Endothelial cell of umbilical vein (primary cell): ENCODE results near the gene ETV6. TPM values are rescaled to one million over a fixed set of nuclear protein-coding genes. Genes with fewer than 3 reads are reported as not detected.

Source experiments
- BruUV-seq: library from RNA; stranded (reverse); fragments of 400-500 nt; replicated peaks from 2 replicates; lab custom pipeline; 2021; lab: Mats Ljungman, UMichigan
- CTCF ChIA-PET: fragments of 300-600, 350-600 bp; sonication (Branson Sonifier 250); formaldehyde crosslinking; loops from one replicate; lab custom pipeline; 2021; ENCODE audit warnings: antibody characterized with exemption, inconsistent platforms; lab: Charles Lee
- POLR2A ChIA-PET: fragments of 300-600, 350-600 bp; sonication (Branson Sonifier 250); formaldehyde crosslinking; loops from one replicate; lab custom pipeline; 2021; ENCODE audit warnings: antibody characterized with exemption, inconsistent platforms; lab: Charles Lee
- DNase-seq: peaks from one replicate; pipeline ENCODE4 v3.0.0-alpha.2; 2011; ENCODE audit warnings: low read depth, low spot score
- FAIRE-seq: peaks from 2 replicates; lab custom pipeline; 2011; peaks lifted over from hg19 to GRCh38; lab: Jason Lieb, UNC
- H2AFZ ChIP-seq: 2 replicates; pipeline ENCODE4 v1.6.0; 2012; ENCODE audit warnings: low read depth, low read length, control low read depth, inconsistent platforms
- H3K27ac ChIP-seq: 2 replicates; pipeline ENCODE4 v1.5.1; 2011; ENCODE audit warnings: low read depth, mild to moderate bottlenecking, control low read depth, low read length, moderate library complexity; ENCODE audit not compliant: insufficient read depth
- H3K27me3 ChIP-seq, 2 experiments: 2 replicates each; pipeline versions ENCODE4 v1.6.0 to v1.6.1; 2011; ENCODE audit warnings: low read length in 2 of 2, mixed read lengths in 1 of 2; ENCODE audit not compliant: control insufficient read depth in 2 of 2, insufficient read depth in 2 of 2
- H3K36me3 ChIP-seq, 2 experiments: 2 replicates in 1 of 2; 3 replicates in 1 of 2; pipeline ENCODE4 v1.5.1; 2011; ENCODE audit warnings: low read length in 2 of 2, mild to moderate bottlenecking in 1 of 2, moderate library complexity in 1 of 2; ENCODE audit not compliant: control insufficient read depth in 2 of 2, insufficient read depth in 2 of 2; ENCODE audit errors: extremely low read depth in 1 of 2
- H3K4me1 ChIP-seq: 3 replicates; pipeline ENCODE4 v1.5.1; 2011; ENCODE audit warnings: mild to moderate bottlenecking, low read length; ENCODE audit not compliant: control insufficient read depth, insufficient read depth; ENCODE audit errors: extremely low read depth
- H3K4me2 ChIP-seq: 2 replicates; pipeline ENCODE4 v1.6.1; 2011; ENCODE audit warnings: low read length, control low read depth, mixed read lengths; ENCODE audit not compliant: insufficient read depth
- H3K4me3 ChIP-seq, 3 experiments: fragments of 200-600 bp in 1 of 3; sonication (generic), shearing (Covaris generic) in 1 of 3; replicated peaks in 1 of 3; 2 replicates each; pipeline ENCODE4 v1.5.1; 2011 to 2016; ENCODE audit warnings: control low read depth in 3 of 3, low read length in 3 of 3, mild to moderate bottlenecking in 2 of 3, inconsistent platforms in 1 of 3, low read depth in 1 of 3, moderate library complexity in 1 of 3; ENCODE audit not compliant: insufficient read depth in 1 of 3
- H3K79me2 ChIP-seq: 2 replicates; pipeline ENCODE4 v1.6.0; 2012; ENCODE audit warnings: low read length, inconsistent platforms; ENCODE audit not compliant: control insufficient read depth, insufficient read depth
- H3K9ac ChIP-seq: replicated peaks from 2 replicates; pipeline ENCODE3; 2011; ENCODE audit warnings: low read length, control low read depth; ENCODE audit not compliant: insufficient read depth; ENCODE audit errors: extremely low read depth
- H3K9me1 ChIP-seq: replicated peaks from 3 replicates; pipeline ENCODE4 v1.6.0; 2011; ENCODE audit warnings: mild to moderate bottlenecking, low read length; ENCODE audit not compliant: control insufficient read depth, insufficient read depth; ENCODE audit errors: extremely low read depth
- H3K9me3 ChIP-seq: replicated peaks from 2 replicates; pipeline ENCODE4 v1.5.1; 2012; ENCODE audit warnings: low read length, inconsistent platforms; ENCODE audit not compliant: control insufficient read depth, insufficient read depth
- H4K20me1 ChIP-seq: replicated peaks from 2 replicates; pipeline ENCODE3; 2011; ENCODE audit warnings: mild to moderate bottlenecking, low read length; ENCODE audit not compliant: control insufficient read depth, insufficient read depth; ENCODE audit errors: extremely low read depth
- CTCF ChIP-seq, 2 donors: IDR thresholded peaks; 1 replicate in 1 of 2; 2 replicates in 1 of 2; pipeline ENCODE4 v1.5.1; 2011; ENCODE audit warnings: low read length in 2 of 2, mild to moderate bottlenecking in 2 of 2, moderate library complexity in 2 of 2, control low read depth in 1 of 2, inconsistent platforms in 1 of 2, low read depth in 1 of 2; ENCODE audit not compliant: insufficient read depth in 1 of 2; ENCODE audit errors: extremely low read depth in 1 of 2
- EZH2 ChIP-seq: IDR thresholded peaks from 2 replicates; pipeline ENCODE4 v1.6.1; 2012; ENCODE audit warnings: borderline replicate concordance, low read depth, mild to moderate bottlenecking, moderate library complexity, low read length, inconsistent platforms; ENCODE audit not compliant: severe bottlenecking
- FOS ChIP-seq: IDR thresholded peaks from 2 replicates; pipeline ENCODE4 v1.6.1; 2011; ENCODE audit warnings: mild to moderate bottlenecking, low read length, moderate library complexity, borderline replicate concordance; ENCODE audit not compliant: insufficient read depth
- GATA2 ChIP-seq: IDR thresholded peaks from 2 replicates; pipeline ENCODE4 v1.7.0; 2011; ENCODE audit warnings: low read depth, mild to moderate bottlenecking, moderate library complexity, mixed read lengths, low read length; ENCODE audit not compliant: insufficient read length, insufficient read depth
- JUN ChIP-seq: IDR thresholded peaks from 2 replicates; pipeline ENCODE4 v1.6.1; 2011; ENCODE audit warnings: borderline replicate concordance, low read depth; ENCODE audit not compliant: insufficient read length, insufficient read depth
- MYC ChIP-seq: IDR thresholded peaks from one replicate; pipeline ENCODE4 v1.6.1; 2011; ENCODE audit warnings: mild to moderate bottlenecking, low read depth, low read length
- POLR2A ChIP-seq: IDR thresholded peaks from 2 replicates; pipeline ENCODE4 v1.6.1; 2012; ENCODE audit warnings: low read depth, mild to moderate bottlenecking, control low read depth, low read length
- POLR2AphosphoS5 ChIP-seq: IDR thresholded peaks from 2 replicates; pipeline ENCODE4 v1.6.1; 2012; ENCODE audit warnings: low read depth, mild to moderate bottlenecking, control low read depth, low read length, moderate library complexity; ENCODE audit not compliant: insufficient read depth
- dilution Hi-C: fragments of 300-500 bp; cut with MboI; formaldehyde crosslinking; loops from one replicate; pipeline ENCODE4 v1.15.0; 2019; ENCODE audit warnings: low sequenced_read_pairs; ENCODE audit not compliant: extremely low pct_ligation_motif_present
- intact Hi-C: fragments of 100-400 bp; cut with micrococcal nuclease; formaldehyde crosslinking; loops from one replicate; pipeline ENCODE4 v1.10.0; 2022
- polyA plus RNA-seq, 4 experiments: library from polyadenylated mRNA; depleted of rRNA in 3 of 4; stranded (reverse) in 3 of 4; unstranded in 1 of 4; fragments of >200 nt; gene quantifications; 2 replicates each; pipeline versions ENCODE4 v1.2.1 to v1.2.3, GENCODE V29; 2011 to 2012; ENCODE audit warnings: missing spikeins in 1 of 4
- total RNA-seq: library from RNA; stranded (reverse); gene quantifications from 2 replicates; pipeline ENCODE4 v1.2.3, GENCODE V29; 2021
- TF ChIP-seq, protein P1 (sequence below): IDR thresholded peaks from 2 replicates; pipeline ENCODE4 v1.6.1; 2011; ENCODE audit not compliant: insufficient read depth, insufficient read length

The ETV6 gene
- total and polyA plus RNA-seq, 2 donors (not counting 3 experiments of a cell fraction or from before 2014, with no cell fraction given), result 15.9 to 57.1 TPM

DNA sequence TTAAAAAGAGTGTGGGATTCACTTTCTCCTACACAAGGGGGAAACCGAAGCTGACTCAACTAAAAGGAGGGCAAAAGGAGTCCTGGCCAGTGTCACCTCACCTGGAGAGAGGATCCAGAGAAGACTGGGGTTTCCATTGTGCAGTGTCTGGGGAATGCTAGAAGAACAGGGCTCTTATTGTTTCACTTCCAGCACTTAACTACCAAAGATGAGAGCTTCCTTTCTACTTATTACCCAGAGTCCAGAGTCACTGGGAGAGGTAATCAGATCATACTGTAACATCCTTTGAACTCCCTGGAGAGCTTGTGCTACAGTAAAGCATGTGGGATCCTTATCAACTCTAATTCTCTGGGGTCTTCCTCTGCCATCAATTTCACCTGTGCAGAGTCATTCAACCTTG, 272.9 kb downstream of the ETV6 start:
- Histone ChIP-seq H3K79me2 (no peaks in the 10 kb centered on the region), H3K27ac (no peak overlapping the region), H3K4me1 (no peaks in the 10 kb centered on the region), H2AFZ (no peak overlapping the region), H3K9me3 (no peaks in the 10 kb centered on the region), H3K4me3 (no peak overlapping the region), H3K4me2 (no peak overlapping the region), H3K27me3 (peaks cover 17 to 20% of the 10 kb centered on the region in 2 experiments), H3K9me1 (no peaks in the 10 kb centered on the region), H3K36me3 (no peaks in the 10 kb centered on the region), H4K20me1 (no peaks in the 10 kb centered on the region), H3K9ac (no peak overlapping the region)
- intact Hi-C loops, result no loop called here
- CTCF ChIA-PET, result interaction anchor here (1.2 to 1.3 kb wide), 2 partner anchors 14 to 111 kb away, joined by 3 read pairs; no protein-coding TSS in a partner anchor
- BruUV-seq, result no TSS peak
- TF ChIP-seq, protein P1, sequence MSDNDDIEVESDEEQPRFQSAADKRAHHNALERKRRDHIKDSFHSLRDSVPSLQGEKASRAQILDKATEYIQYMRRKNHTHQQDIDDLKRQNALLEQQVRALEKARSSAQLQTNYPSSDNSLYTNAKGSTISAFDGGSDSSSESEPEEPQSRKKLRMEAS, result no peak
- TF ChIP-seq POLR2A (no peak), JUN (no peak), GATA2 (no peak)
- POLR2A ChIA-PET, result no interaction called here
- dilution Hi-C loops, result no loop called here
- FAIRE-seq (no peak), DNase-seq (no peak)

- Histone ChIP-seq H4K20me1 (no peaks in the 10 kb centered on the region), H3K27me3 (peaks cover 15 to 18% of the 10 kb centered on the region in 2 experiments), H3K27ac (no peak overlapping the region), H3K4me3 (no peak overlapping the region), H3K36me3 (no peaks in the 10 kb centered on the region), H2AFZ (no peak overlapping the region), H3K9me3 (no peaks in the 10 kb centered on the region), H3K9me1 (no peaks in the 10 kb centered on the region), H3K4me2 (no peak overlapping the region), H3K9ac (no peak overlapping the region), H3K79me2 (no peaks in the 10 kb centered on the region), H3K4me1 (no peaks in the 10 kb centered on the region)
- ChIA-PET POLR2A (no interaction called here), CTCF (interaction anchor here (1.3 kb wide), 1 partner anchor 15 kb away, joined by 3 read pairs; no protein-coding TSS in a partner anchor)
- TF ChIP-seq GATA2, result no peak
- TF ChIP-seq JUN, result no peak
- TF ChIP-seq POLR2AphosphoS5, result no peak
- TF ChIP-seq EZH2, result no peak
- TF ChIP-seq FOS, result no peak
- TF ChIP-seq, protein P1, result no peak
- TF ChIP-seq MYC, result no peak
- no peak for TF ChIP-seq POLR2A
- TF ChIP-seq CTCF (IDR thresholded peaks at IDR 0.05; ENCODE audit: extremely low read depth in 1 of 2, insufficient read depth in 1 of 2, low read depth in 1 of 2, low read length in 2 of 2), result no peak
- DNase-seq (no peak), FAIRE-seq (no peak)
- intact Hi-C loops (no loop called here), dilution Hi-C loops (no loop called here)
- BruUV-seq, result no TSS peak
These were observed 273.6 kb downstream of the ETV6 start for GRCh38 chr12:11923067-11923466.
